Measurements from ENCODE around the gene LAMB1.
"Not testable (repeated sequence)": the region's sequence is repeated elsewhere in the genome, so short reads cannot be mapped to it uniquely, and the experiment has no call there.

Gene LAMB1

GRCh38 chr7:107911981-107912380 lies 91.0 kb downstream of the LAMB1 start:
- DNase-seq = no peak

GRCh38 chr7:107909445-107909844 lies 93.5 kb downstream of the LAMB1 start:
- DNase-seq = no peak

GRCh38 chr7:107907790-107908189 lies 95.2 kb downstream of the LAMB1 start:
- DNase-seq = no peak

GRCh38 chr7:107902381-107902780 lies 100.6 kb downstream of the LAMB1 start:
- no peak for DNase-seq

GRCh38 chr7:107900496-107901015 lies 102.4 kb downstream of the LAMB1 start:
- no peak for DNase-seq

GRCh38 chr7:107898997-107899594 lies 103.9 kb downstream of the LAMB1 start:
- DNase-seq = no peak

- DNase-seq = not testable (repeated sequence)
These were observed 110.6 kb downstream of the LAMB1 start for GRCh38 chr7:107892367-107892741.

GRCh38 chr7:107891636-107892366 lies 111.2 kb downstream of the LAMB1 start:
- DNase-seq = peak; percentile 56

GRCh38 chr7:107890962-107891635 lies 111.9 kb downstream of the LAMB1 start, which contains the start of gene DLD:
Gene DLD (plus strand): TSS chr7:107891183. CDS start chr7:107891251, 68 bp downstream.
- peak; percentile 98 for DNase-seq

- DNase-seq = no peak
These were observed 112.4 kb downstream of the LAMB1 start for GRCh38 chr7:107890493-107890961.

GRCh38 chr7:107889992-107890391 lies 113.0 kb downstream of the LAMB1 start:
- no peak for DNase-seq

GRCh38 chr7:107887827-107888226 lies 115.1 kb downstream of the LAMB1 start:
- not testable (repeated sequence) for DNase-seq

GRCh38 chr7:107884066-107884818 lies 118.7 kb downstream of the LAMB1 start:
- DNase-seq = no peak

- peak; percentile 18 for DNase-seq
These were observed 120.2 kb downstream of the LAMB1 start for GRCh38 chr7:107882766-107883165.

- peak; percentile 89 for DNase-seq
These were observed 123.4 kb downstream of the LAMB1 start for GRCh38 chr7:107879400-107880035.

- DNase-seq = no peak
These were observed 124.3 kb downstream of the LAMB1 start for GRCh38 chr7:107878636-107879035.

GRCh38 chr7:107877731-107878382 lies 125.1 kb downstream of the LAMB1 start:
- no peak for DNase-seq

- DNase-seq = no peak
These were observed 126.0 kb downstream of the LAMB1 start for GRCh38 chr7:107876916-107877315.

GRCh38 chr7:107874605-107875446 lies 128.1 kb downstream of the LAMB1 start:
- peak; percentile 88 for DNase-seq

- DNase-seq = no peak
These were observed 128.8 kb downstream of the LAMB1 start for GRCh38 chr7:107874111-107874510.

All from DMS53 (cell line).